HTR-8/SVneo (cell line): Measurements from ENCODE around the gene PLEKHM3.
"Not testable (repeated sequence)": the region's sequence is repeated elsewhere in the genome, so short reads cannot be mapped to it uniquely, and the experiment has no call there.

ENCODE experiments used
- DNase-seq: peaks from one replicate; pipeline ENCODE4 v3.0.0; 2011; ENCODE audit warnings: low spot score, mixed read lengths; ENCODE audit not compliant: insufficient read length
- FAIRE-seq: peaks from 2 replicates; lab custom pipeline; 2011; peaks lifted over from hg19 to GRCh38; lab: Jason Lieb, UNC

PLEKHM3 gene

GRCh38 chr2:208039376-208040110 is 14.2 kb upstream of the PLEKHM3 start:
- no peak for FAIRE-seq
- DNase-seq: no peak

GRCh38 chr2:208037564-208038487 is 12.5 kb upstream of the PLEKHM3 start:
- FAIRE-seq (no peak), DNase-seq (no peak)

- DNase-seq (no peak), FAIRE-seq (no peak)
These were observed 11.0 kb upstream of the PLEKHM3 start for GRCh38 chr2:208036357-208036756.

- FAIRE-seq (no peak), DNase-seq (no peak)
These were observed 9.3 kb upstream of the PLEKHM3 start for GRCh38 chr2:208034503-208035140.

GRCh38 chr2:208033701-208034502 is 8.6 kb upstream of the PLEKHM3 start:
- FAIRE-seq (no peak), DNase-seq (no peak)

- DNase-seq: no peak
These were observed 6.3 kb upstream of the PLEKHM3 start for GRCh38 chr2:208031608-208032019.

GRCh38 chr2:208025814-208026184 is 472 bp upstream of the PLEKHM3 start:
- DNase-seq (no peak), FAIRE-seq (no peak)

More at GRCh38 chr2:208031608-208032019, 6.3 kb upstream of the PLEKHM3 start:
- no peak for FAIRE-seq

- DNase-seq (no peak), FAIRE-seq (no peak)
These were observed 1.2 kb downstream of the PLEKHM3 start for GRCh38 chr2:208024091-208024490.

GRCh38 chr2:208020253-208020652 is 5.1 kb downstream of the PLEKHM3 start:
- FAIRE-seq: no peak
- DNase-seq: no peak

- FAIRE-seq: not testable (repeated sequence)
These were observed 7.1 kb downstream of the PLEKHM3 start for GRCh38 chr2:208018124-208018712.

GRCh38 chr2:208017721-208018120 is 7.6 kb downstream of the PLEKHM3 start:
- no peak for FAIRE-seq
- DNase-seq: no peak

More at GRCh38 chr2:208018124-208018712, 7.1 kb downstream of the PLEKHM3 start:
- not testable (repeated sequence) for DNase-seq

GRCh38 chr2:208015475-208015874 is 9.9 kb downstream of the PLEKHM3 start:
- DNase-seq (no peak), FAIRE-seq (no peak)

GRCh38 chr2:208013285-208014178 is 11.8 kb downstream of the PLEKHM3 start:
- DNase-seq (no peak), FAIRE-seq (no peak)

GRCh38 chr2:208012449-208012848 is 12.9 kb downstream of the PLEKHM3 start:
- DNase-seq: no peak
- no peak for FAIRE-seq

GRCh38 chr2:208010506-208010905 is 14.8 kb downstream of the PLEKHM3 start:
- no peak for DNase-seq
- no peak for FAIRE-seq

- FAIRE-seq (no peak), DNase-seq (no peak)
These were observed 18.5 kb downstream of the PLEKHM3 start for GRCh38 chr2:208006833-208007232.

GRCh38 chr2:208006337-208006736 is 19.0 kb downstream of the PLEKHM3 start:
- DNase-seq (no peak), FAIRE-seq (no peak)

GRCh38 chr2:208001924-208002323 is 23.4 kb downstream of the PLEKHM3 start:
- no peak for FAIRE-seq
- no peak for DNase-seq
